H9 (cell line): ENCODE data around the gene STK38L. TPM values are rescaled to one million over a fixed set of nuclear protein-coding genes. Genes with fewer than 3 reads are reported as not detected.

Source experiments
- DNase-seq: peaks from one replicate; pipeline ENCODE4 v3.0.0-alpha.2; 2017
- H2AFZ ChIP-seq: one replicate; pipeline ENCODE4 v1.6.1; 2013; ENCODE audit warnings: mild to moderate bottlenecking, low read length, control low read depth, moderate library complexity
- H2AK5ac ChIP-seq: 2 replicates; pipeline ENCODE4 v1.6.1; 2013; ENCODE audit warnings: low read length, control low read depth, mixed read lengths; ENCODE audit not compliant: insufficient read length
- H2BK120ac ChIP-seq: one replicate; pipeline ENCODE4 v1.6.1; 2013; ENCODE audit warnings: low read depth, mild to moderate bottlenecking, low read length, control low read depth, inconsistent platforms; ENCODE audit not compliant: poor library complexity, severe bottlenecking
- H2BK12ac ChIP-seq: 2 replicates; pipeline ENCODE4 v1.6.1; 2013; ENCODE audit warnings: low read length, control low read depth, mixed read lengths, low read depth; ENCODE audit not compliant: insufficient read length
- H2BK15ac ChIP-seq: 2 replicates; pipeline ENCODE4 v1.6.1; 2013; ENCODE audit warnings: low read depth, low read length, control low read depth
- H2BK20ac ChIP-seq: one replicate; pipeline ENCODE4 v1.6.1; 2013; ENCODE audit warnings: low read depth, mild to moderate bottlenecking, low read length, control low read depth, inconsistent platforms; ENCODE audit not compliant: poor library complexity, severe bottlenecking
- H2BK5ac ChIP-seq: 2 replicates; pipeline ENCODE4 v1.6.1; 2013; ENCODE audit warnings: low read length, control low read depth, mixed read lengths; ENCODE audit not compliant: insufficient read length
- H3K14ac ChIP-seq: 2 replicates; pipeline ENCODE4 v1.6.1; 2013; ENCODE audit warnings: low read length, control low read depth; ENCODE audit not compliant: insufficient read depth
- H3K18ac ChIP-seq: 2 replicates; pipeline ENCODE4 v1.6.1; 2013; ENCODE audit warnings: low read depth, mild to moderate bottlenecking, mixed read lengths, low read length, control low read depth; ENCODE audit not compliant: insufficient read length
- H3K23ac ChIP-seq: 2 replicates; pipeline ENCODE4 v1.6.1; 2013; ENCODE audit warnings: low read length, control low read depth, mixed read lengths, low read depth; ENCODE audit not compliant: insufficient read length
- H3K23me2 ChIP-seq: 2 replicates; pipeline ENCODE4 v1.6.1; 2013; ENCODE audit warnings: low read depth, mild to moderate bottlenecking, mixed read lengths, low read length, control low read depth; ENCODE audit not compliant: insufficient read length, poor library complexity, severe bottlenecking
- H3K27ac ChIP-seq: 2 replicates; pipeline ENCODE4 v1.5.1; 2013; ENCODE audit warnings: low read length, control low read depth, mixed read lengths, low read depth; ENCODE audit not compliant: insufficient read length
- H3K27me3 ChIP-seq: 2 replicates; pipeline ENCODE4 v1.6.1; 2013; ENCODE audit warnings: low read length, control low read depth, inconsistent platforms; ENCODE audit not compliant: insufficient read depth
- H3K4ac ChIP-seq: 2 replicates; pipeline ENCODE4 v1.6.1; 2013; ENCODE audit warnings: low read depth, mild to moderate bottlenecking, control low read depth, inconsistent platforms, low read length, moderate library complexity
- H3K4me1 ChIP-seq: 2 replicates; pipeline ENCODE4 v1.6.1; 2013; ENCODE audit warnings: low read length, control low read depth, inconsistent platforms; ENCODE audit not compliant: insufficient read depth
- H3K4me2 ChIP-seq: 2 replicates; pipeline ENCODE4 v1.6.1; 2013; ENCODE audit warnings: low read length, control low read depth, mixed read lengths; ENCODE audit not compliant: insufficient read length, insufficient read depth
- H3K56ac ChIP-seq: 2 replicates; pipeline ENCODE4 v1.6.1; 2013; ENCODE audit warnings: low read depth, mild to moderate bottlenecking, mixed read lengths, low read length, control low read depth; ENCODE audit not compliant: insufficient read length
- H3K79me1 ChIP-seq: 2 replicates; pipeline ENCODE4 v1.6.1; 2013; ENCODE audit warnings: low read depth, mild to moderate bottlenecking, moderate library complexity, low read length, control low read depth, inconsistent platforms; ENCODE audit not compliant: insufficient read depth, poor library complexity, severe bottlenecking
- H3K79me2 ChIP-seq: 2 replicates; pipeline ENCODE4 v1.6.1; 2013; ENCODE audit warnings: low read length, control low read depth, inconsistent platforms; ENCODE audit not compliant: insufficient read depth
- H3K9ac ChIP-seq: 2 replicates; pipeline ENCODE4 v1.6.1; 2013; ENCODE audit warnings: low read length, control low read depth, mixed read lengths; ENCODE audit not compliant: insufficient read length; ENCODE audit errors: extremely low read depth
- H3K9me3 ChIP-seq: one replicate; pipeline ENCODE4 v1.6.1; 2013; ENCODE audit warnings: low read depth, low read length, inconsistent platforms; ENCODE audit not compliant: control insufficient read depth
- H3T11ph ChIP-seq: one replicate; pipeline ENCODE4 v1.6.1; 2013; ENCODE audit warnings: mild to moderate bottlenecking, low read length, control low read depth, inconsistent platforms
- H4K20me1 ChIP-seq: one replicate; pipeline ENCODE4 v1.6.1; 2013; ENCODE audit not compliant: control insufficient read depth, insufficient read length, insufficient read depth
- H4K5ac ChIP-seq: 2 replicates; pipeline ENCODE4 v1.6.1; 2013; ENCODE audit warnings: low read depth, mild to moderate bottlenecking, mixed read lengths, low read length, control low read depth; ENCODE audit not compliant: insufficient read length
- H4K8ac ChIP-seq: replicated peaks from 2 replicates; pipeline ENCODE4 v1.6.1; 2013; ENCODE audit warnings: low read length, control low read depth, mixed read lengths, low read depth; ENCODE audit not compliant: insufficient read length
- H4K91ac ChIP-seq: 2 replicates; pipeline ENCODE4 v1.6.1; 2013; ENCODE audit warnings: low read depth, mild to moderate bottlenecking, moderate library complexity, mixed read lengths, low read length, control low read depth; ENCODE audit not compliant: insufficient read length
- H3K27ac Mint-ChIP-seq, 3 experiments: 2 replicates in 2 of 3; 3 replicates in 1 of 3; pipeline ENCODE4 v1.8.0; 2020 to 2021; ENCODE audit warnings: mixed read lengths in 3 of 3, mild to moderate bottlenecking in 1 of 3, moderate library complexity in 1 of 3
- H3K27me3 Mint-ChIP-seq: 2 replicates; pipeline ENCODE4 v1.8.0; 2021; ENCODE audit warnings: low read depth, mild to moderate bottlenecking, moderate library complexity, mixed read lengths
- H3K36me3 Mint-ChIP-seq, 3 experiments: 2 replicates in 2 of 3; 3 replicates in 1 of 3; pipeline ENCODE4 v1.8.0; 2020 to 2021; ENCODE audit warnings: low read depth in 3 of 3, mixed read lengths in 3 of 3; ENCODE audit not compliant: insufficient read depth in 1 of 3
- H3K4me1 Mint-ChIP-seq, 2 experiments: 2 replicates each; pipeline ENCODE4 v1.8.0; 2020; ENCODE audit warnings: mixed read lengths in 2 of 2
- H3K4me3 Mint-ChIP-seq, 2 experiments: 2 replicates in 1 of 2; 3 replicates in 1 of 2; pipeline ENCODE4 v1.8.0; 2020 to 2021; ENCODE audit warnings: mild to moderate bottlenecking in 2 of 2, mixed read lengths in 2 of 2, moderate library complexity in 1 of 2
- H3K9me3 Mint-ChIP-seq, 2 experiments: 2 replicates in 1 of 2; 3 replicates in 1 of 2; pipeline ENCODE4 v1.8.0; 2020; ENCODE audit warnings: mild to moderate bottlenecking in 2 of 2, mixed read lengths in 2 of 2, moderate library complexity in 1 of 2
- WGBS: extraction: QIAGEN DNeasy Blood & Tissue Kit; methylation state at CpG from one replicate; pipeline ENCODE4 v1.1.7; 2013; ENCODE audit warnings: missing lambda C conversion rate, low lambda C conversion rate, mixed read lengths; ENCODE audit not compliant: insufficient read length; ENCODE audit errors: extremely low coverage; 5-methylcytosine and 5-hydroxymethylcytosine counted together
- total RNA-seq: library from RNA; stranded (reverse); gene quantifications from 2 replicates; pipeline ENCODE4 v1.2.1, GENCODE V29; 2021
- TF ChIP-seq, protein P1 (sequence below): fragments of 200-600 bp; sonication (generic); conservative IDR thresholded peaks from 3 replicates; pipeline ENCODE4 v1.8.0; 2021; ENCODE audit warnings: antibody characterized with exemption, mild to moderate bottlenecking

Gene STK38L
- total RNA-seq, 1 experiment from 2014 or later: 44.9 TPM

DNA sequence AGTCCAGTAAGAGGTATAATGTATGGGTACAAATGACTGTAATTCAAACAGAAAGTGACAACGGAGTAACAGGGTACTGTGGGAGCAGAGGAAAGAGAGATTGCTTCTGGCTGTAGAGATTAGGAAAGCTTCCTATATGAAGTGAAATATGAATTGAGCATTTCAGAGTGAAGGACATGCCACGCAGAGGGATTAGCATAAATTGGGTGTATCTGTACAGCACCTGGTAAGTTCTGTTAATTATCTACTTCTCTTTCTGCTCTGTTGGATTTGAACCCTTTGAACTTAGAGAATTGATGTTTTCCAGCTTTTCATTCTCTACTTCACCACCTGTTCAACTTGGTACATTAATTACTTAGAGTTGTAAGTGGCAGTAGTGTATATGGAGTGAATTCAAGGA, 8.8 kb downstream of the STK38L start:
- TF ChIP-seq, protein P1, sequence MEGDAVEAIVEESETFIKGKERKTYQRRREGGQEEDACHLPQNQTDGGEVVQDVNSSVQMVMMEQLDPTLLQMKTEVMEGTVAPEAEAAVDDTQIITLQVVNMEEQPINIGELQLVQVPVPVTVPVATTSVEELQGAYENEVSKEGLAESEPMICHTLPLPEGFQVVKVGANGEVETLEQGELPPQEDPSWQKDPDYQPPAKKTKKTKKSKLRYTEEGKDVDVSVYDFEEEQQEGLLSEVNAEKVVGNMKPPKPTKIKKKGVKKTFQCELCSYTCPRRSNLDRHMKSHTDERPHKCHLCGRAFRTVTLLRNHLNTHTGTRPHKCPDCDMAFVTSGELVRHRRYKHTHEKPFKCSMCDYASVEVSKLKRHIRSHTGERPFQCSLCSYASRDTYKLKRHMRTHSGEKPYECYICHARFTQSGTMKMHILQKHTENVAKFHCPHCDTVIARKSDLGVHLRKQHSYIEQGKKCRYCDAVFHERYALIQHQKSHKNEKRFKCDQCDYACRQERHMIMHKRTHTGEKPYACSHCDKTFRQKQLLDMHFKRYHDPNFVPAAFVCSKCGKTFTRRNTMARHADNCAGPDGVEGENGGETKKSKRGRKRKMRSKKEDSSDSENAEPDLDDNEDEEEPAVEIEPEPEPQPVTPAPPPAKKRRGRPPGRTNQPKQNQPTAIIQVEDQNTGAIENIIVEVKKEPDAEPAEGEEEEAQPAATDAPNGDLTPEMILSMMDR: no peak
- Histone ChIP-seq H4K20me1 (no peaks in the 10 kb centered on the region), H2BK120ac (no peak overlapping the region), H3K79me1 (peaks cover 6% of the 10 kb centered on the region), H3K14ac (no peak overlapping the region), H3K27me3 (no peaks in the 10 kb centered on the region), H3K79me2 (peaks cover 7% of the 10 kb centered on the region; the same call in 1 of the 2 replicates), H3K27ac (no peak overlapping the region), H3K18ac (no peak overlapping the region), H2BK5ac (no peak overlapping the region), H3T11ph (no peak overlapping the region), H4K8ac (no peak overlapping the region), H3K4me2 (no peak overlapping the region), H3K23me2 (no peaks in the 10 kb centered on the region), H3K9ac (no peak overlapping the region), H3K4me1 (no peaks in the 10 kb centered on the region), H2AFZ (no peak overlapping the region), H3K4ac (no peak overlapping the region), H2BK20ac (no peak overlapping the region), H4K91ac (no peak overlapping the region), H2AK5ac (no peak overlapping the region), H3K56ac (no peak overlapping the region), H2BK12ac (no peak overlapping the region), H3K9me3 (no peaks in the 10 kb centered on the region), H2BK15ac (no peak overlapping the region), H3K23ac (no peak overlapping the region), H4K5ac (no peak overlapping the region)
- H3K9me3 Mint-ChIP-seq: no peaks in the 10 kb centered on the region
- no peak overlapping the region for H3K4me3 Mint-ChIP-seq
- no peak for DNase-seq
- no peaks in the 10 kb centered on the region for H3K27me3 Mint-ChIP-seq
- H3K4me1 Mint-ChIP-seq: peaks cover 0 to 2% of the 10 kb centered on the region in 2 experiments; a peak in 1 of 4 replicates
- H3K36me3 Mint-ChIP-seq: no peaks in the 10 kb centered on the region; a peak in 1 of 7 replicates
- WGBS: no CpG with 5 or more reads among the region's 2 CpGs
- H3K27ac Mint-ChIP-seq: no peak overlapping the region
